ENCODE results near the gene TPO. TPM values are rescaled to one million over a fixed set of nuclear protein-coding genes. Genes with fewer than 3 reads are reported as not detected.

TPO gene
- total RNA-seq, 1 experiment from 2014 or later, result not detected

- Histone ChIP-seq H3K23ac (ENCODE audit: insufficient read length, low read depth, low read length) (no peak overlapping the region), H3K18ac (ENCODE audit: insufficient read length, low read depth, low read length) (no peak overlapping the region), H2AFZ (ENCODE audit: low read length) (no peak overlapping the region), H3K23me2 (ENCODE audit: insufficient read length, low read depth, low read length, poor library complexity, severe bottlenecking) (no peaks in the 10 kb centered on the region), H4K20me1 (ENCODE audit: control insufficient read depth, insufficient read depth, insufficient read length) (no peaks in the 10 kb centered on the region), H3K27ac (ENCODE audit: insufficient read length, low read depth, low read length) (no peak overlapping the region), H3K27me3 (ENCODE audit: insufficient read depth, low read length) (no peaks in the 10 kb centered on the region), H4K8ac (replicated peaks; ENCODE audit: insufficient read length, low read depth, low read length) (no peak overlapping the region), H3K4me1 (ENCODE audit: insufficient read depth, low read length) (no peaks in the 10 kb centered on the region), H3K9me3 (ENCODE audit: control insufficient read depth, low read depth, low read length) (no peaks in the 10 kb centered on the region), H3K4ac (ENCODE audit: low read depth, low read length) (no peak overlapping the region), H3K56ac (ENCODE audit: insufficient read length, low read depth, low read length) (no peak overlapping the region), H2BK5ac (ENCODE audit: insufficient read length, low read length) (no peak overlapping the region), H3T11ph (ENCODE audit: low read length) (no peak overlapping the region), H2AK5ac (ENCODE audit: insufficient read length, low read length) (no peak overlapping the region), H3K79me2 (ENCODE audit: insufficient read depth, low read length) (no peaks in the 10 kb centered on the region), H2BK120ac (ENCODE audit: low read depth, low read length, poor library complexity, severe bottlenecking) (no peak overlapping the region), H4K5ac (ENCODE audit: insufficient read length, low read depth, low read length) (no peak overlapping the region), H3K4me2 (ENCODE audit: insufficient read depth, insufficient read length, low read length) (no peak overlapping the region), H3K14ac (ENCODE audit: insufficient read depth, low read length) (no peak overlapping the region), H3K79me1 (ENCODE audit: insufficient read depth, low read depth, low read length, poor library complexity, severe bottlenecking) (no peaks in the 10 kb centered on the region), H2BK20ac (ENCODE audit: low read depth, low read length, poor library complexity, severe bottlenecking) (no peak overlapping the region), H2BK15ac (ENCODE audit: low read depth, low read length) (no peak overlapping the region), H4K91ac (ENCODE audit: insufficient read length, low read depth, low read length) (no peak overlapping the region), H2BK12ac (ENCODE audit: insufficient read length, low read depth, low read length) (no peak overlapping the region), H3K9ac (ENCODE audit: extremely low read depth, insufficient read length, low read length) (no peak overlapping the region)
- Mint-ChIP-seq H3K36me3 (ENCODE audit: insufficient read depth in 1 of 3, low read depth in 3 of 3) (peaks cover 0 to 28% (median 8%) of the 10 kb centered on the region in 3 experiments; a peak in 6 of 7 replicates), H3K9me3 (peaks cover 24 to 38% of the 10 kb centered on the region in 2 experiments), H3K4me1 (peaks cover 8 to 10% of the 10 kb centered on the region in 2 experiments), H3K27ac (no peak overlapping the region), H3K27me3 (ENCODE audit: low read depth) (peaks cover 6% of the 10 kb centered on the region), H3K4me3 (no peak overlapping the region)
- no peak for DNase-seq
- TF ChIP-seq CTCF (conservative IDR thresholded peaks at IDR 0.05), result no peak
- no CpG with 5 or more reads among the region's 9 CpGs for WGBS (ENCODE audit: extremely low coverage, insufficient read length, low lambda C conversion rate)
Measured at GRCh38 chr2:1472350-1472749, 59.1 kb downstream of the TPO start.

Measured in H9 (cell line).